ENCODE data around the gene SLC9A9. TPM values are rescaled to one million over a fixed set of nuclear protein-coding genes. Genes with fewer than 3 reads are reported as not detected.

The SLC9A9 gene
- polyA plus RNA-seq, 1 of the 3 experiments (the other 2 are of a cell fraction) = 0.05 TPM

- TF ChIP-seq, protein P1, sequence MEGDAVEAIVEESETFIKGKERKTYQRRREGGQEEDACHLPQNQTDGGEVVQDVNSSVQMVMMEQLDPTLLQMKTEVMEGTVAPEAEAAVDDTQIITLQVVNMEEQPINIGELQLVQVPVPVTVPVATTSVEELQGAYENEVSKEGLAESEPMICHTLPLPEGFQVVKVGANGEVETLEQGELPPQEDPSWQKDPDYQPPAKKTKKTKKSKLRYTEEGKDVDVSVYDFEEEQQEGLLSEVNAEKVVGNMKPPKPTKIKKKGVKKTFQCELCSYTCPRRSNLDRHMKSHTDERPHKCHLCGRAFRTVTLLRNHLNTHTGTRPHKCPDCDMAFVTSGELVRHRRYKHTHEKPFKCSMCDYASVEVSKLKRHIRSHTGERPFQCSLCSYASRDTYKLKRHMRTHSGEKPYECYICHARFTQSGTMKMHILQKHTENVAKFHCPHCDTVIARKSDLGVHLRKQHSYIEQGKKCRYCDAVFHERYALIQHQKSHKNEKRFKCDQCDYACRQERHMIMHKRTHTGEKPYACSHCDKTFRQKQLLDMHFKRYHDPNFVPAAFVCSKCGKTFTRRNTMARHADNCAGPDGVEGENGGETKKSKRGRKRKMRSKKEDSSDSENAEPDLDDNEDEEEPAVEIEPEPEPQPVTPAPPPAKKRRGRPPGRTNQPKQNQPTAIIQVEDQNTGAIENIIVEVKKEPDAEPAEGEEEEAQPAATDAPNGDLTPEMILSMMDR (IDR thresholded peaks at IDR 0.05) = no peak
- TF ChIP-seq FOSL2 (IDR thresholded peaks at IDR 0.05; ENCODE audit: borderline replicate concordance, low read depth) (no peak), SMC3 (IDR thresholded peaks at IDR 0.05; ENCODE audit: low read depth, low read length) (no peak), RCOR1 (IDR thresholded peaks at IDR 0.05; ENCODE audit: low read length) (no peak)
These were observed 63.8 kb downstream of the SLC9A9 start (continued) for GRCh38 chr3:143784446-143784845.

GRCh38 chr3:143783851-143784370 lies 64.4 kb downstream of the SLC9A9 start:
- no peak overlapping the region for H3K27ac ChIP-seq (ENCODE audit: low read depth in 2 of 2, low read length in 1 of 2)
- TF ChIP-seq SMC3 (IDR thresholded peaks at IDR 0.05; ENCODE audit: low read depth, low read length) (no peak), RCOR1 (IDR thresholded peaks at IDR 0.05; ENCODE audit: low read length) (no peak), POLR2AphosphoS5 (IDR thresholded peaks at IDR 0.05; ENCODE audit: low read depth, low read length) (no peak), NFIC (IDR thresholded peaks at IDR 0.05; ENCODE audit: borderline replicate concordance) (no peak)
- TF ChIP-seq, protein P2, sequence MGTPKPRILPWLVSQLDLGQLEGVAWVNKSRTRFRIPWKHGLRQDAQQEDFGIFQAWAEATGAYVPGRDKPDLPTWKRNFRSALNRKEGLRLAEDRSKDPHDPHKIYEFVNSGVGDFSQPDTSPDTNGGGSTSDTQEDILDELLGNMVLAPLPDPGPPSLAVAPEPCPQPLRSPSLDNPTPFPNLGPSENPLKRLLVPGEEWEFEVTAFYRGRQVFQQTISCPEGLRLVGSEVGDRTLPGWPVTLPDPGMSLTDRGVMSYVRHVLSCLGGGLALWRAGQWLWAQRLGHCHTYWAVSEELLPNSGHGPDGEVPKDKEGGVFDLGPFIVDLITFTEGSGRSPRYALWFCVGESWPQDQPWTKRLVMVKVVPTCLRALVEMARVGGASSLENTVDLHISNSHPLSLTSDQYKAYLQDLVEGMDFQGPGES (IDR thresholded peaks at IDR 0.05; ENCODE audit: low read depth, low read length) = no peak
- H2AFZ ChIP-seq (ENCODE audit: low read depth) = no peak overlapping the region
- H3K4me2 ChIP-seq = no peak overlapping the region
- no peaks in the 10 kb centered on the region for H3K9me3 ChIP-seq
- H3K4me3 ChIP-seq (ENCODE audit: low read depth in 2 of 2, low read length in 1 of 2) = no peak overlapping the region
- H3K27me3 ChIP-seq (ENCODE audit: insufficient read depth) = no peaks in the 10 kb centered on the region; the same call in 1 of the 2 replicates
- no peaks in the 10 kb centered on the region for H3F3A ChIP-seq (replicated peaks; ENCODE audit: insufficient read depth)
- no peak overlapping the region for H3K9ac ChIP-seq
- no peaks in the 10 kb centered on the region for H3K79me2 ChIP-seq (ENCODE audit: insufficient read depth)
- H3K4me1 ChIP-seq (ENCODE audit: control insufficient read depth in 1 of 2, insufficient read depth in 2 of 2, low read depth in 1 of 2, low read length in 1 of 2) = no peaks in the 10 kb centered on the region
- H3K9me2 ChIP-seq = no peaks in the 10 kb centered on the region
- no peak for DNase-seq
- WGBS (ENCODE audit: low lambda C conversion rate) = 2% methylated on average over 4 of the region's 4 CpGs
- H4K20me1 ChIP-seq (ENCODE audit: insufficient read depth) = no peaks in the 10 kb centered on the region
- POLR2A ChIA-PET = no interaction called here
- H3K36me3 ChIP-seq (replicated peaks in 1 of 2; ENCODE audit: control insufficient read depth in 1 of 2, insufficient read depth in 2 of 2, low read length in 1 of 2) = no peaks in the 10 kb centered on the region
- CTCF ChIA-PET = interaction anchor here (0.5 kb wide), 1 partner anchor 85 kb away, joined by 3 read pairs; no protein-coding TSS in a partner anchor

- POLR2A ChIA-PET = interaction anchor here (1.0 kb wide), 1 partner anchor 630 kb away, joined by 3 read pairs; no protein-coding TSS in a partner anchor
- H2AFZ ChIP-seq (ENCODE audit: low read depth) = 0 out of 2 replicates have a peak overlapping the region, but pooled peaks have one; percentile 12
- WGBS (ENCODE audit: low lambda C conversion rate) = 1% methylated on average over 4 of the region's 4 CpGs
- no peak for TF ChIP-seq USF2 (IDR thresholded peaks at IDR 0.05; ENCODE audit: borderline replicate concordance, low read depth, low read length)
- peak; percentile 19 for TF ChIP-seq SMC3 (IDR thresholded peaks at IDR 0.05; ENCODE audit: low read depth, low read length)
- no peak for TF ChIP-seq USF1 (IDR thresholded peaks at IDR 0.05; ENCODE audit: borderline replicate concordance, low read depth)
- TF ChIP-seq, protein P3, sequence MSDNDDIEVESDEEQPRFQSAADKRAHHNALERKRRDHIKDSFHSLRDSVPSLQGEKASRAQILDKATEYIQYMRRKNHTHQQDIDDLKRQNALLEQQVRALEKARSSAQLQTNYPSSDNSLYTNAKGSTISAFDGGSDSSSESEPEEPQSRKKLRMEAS (IDR thresholded peaks at IDR 0.05; ENCODE audit: low read depth) = no peak
- TF ChIP-seq, protein P4, sequence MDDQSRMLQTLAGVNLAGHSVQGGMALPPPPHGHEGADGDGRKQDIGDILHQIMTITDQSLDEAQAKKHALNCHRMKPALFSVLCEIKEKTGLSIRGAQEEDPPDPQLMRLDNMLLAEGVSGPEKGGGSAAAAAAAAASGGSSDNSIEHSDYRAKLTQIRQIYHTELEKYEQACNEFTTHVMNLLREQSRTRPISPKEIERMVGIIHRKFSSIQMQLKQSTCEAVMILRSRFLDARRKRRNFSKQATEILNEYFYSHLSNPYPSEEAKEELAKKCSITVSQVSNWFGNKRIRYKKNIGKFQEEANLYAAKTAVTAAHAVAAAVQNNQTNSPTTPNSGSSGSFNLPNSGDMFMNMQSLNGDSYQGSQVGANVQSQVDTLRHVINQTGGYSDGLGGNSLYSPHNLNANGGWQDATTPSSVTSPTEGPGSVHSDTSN (IDR thresholded peaks at IDR 0.05) = no peak
- TF ChIP-seq TEAD4 (IDR thresholded peaks at IDR 0.05; ENCODE audit: borderline replicate concordance, insufficient read depth) = no peak
- TF ChIP-seq RAD21 (IDR thresholded peaks at IDR 0.05; ENCODE audit: low read length) = peak; percentile 52
- no peak for TF ChIP-seq EP300 (IDR thresholded peaks at IDR 0.05; ENCODE audit: borderline replicate concordance in 1 of 2, low read depth in 1 of 2, low read length in 1 of 2)
- TF ChIP-seq, protein P1 (IDR thresholded peaks at IDR 0.05) = peak; percentile 65
- no peak for TF ChIP-seq GABPA (IDR thresholded peaks at IDR 0.05; ENCODE audit: low read depth)
These were observed 72.8 kb downstream of the SLC9A9 start for GRCh38 chr3:143775459-143775858.

More at GRCh38 chr3:143775459-143775858, 72.8 kb downstream of the SLC9A9 start:
- Histone ChIP-seq H3K4me1 (ENCODE audit: control insufficient read depth in 1 of 2, insufficient read depth in 2 of 2, low read depth in 1 of 2, low read length in 1 of 2) (no peaks in the 10 kb centered on the region), H3K79me2 (ENCODE audit: insufficient read depth) (no peaks in the 10 kb centered on the region), H3K4me3 (ENCODE audit: low read depth in 2 of 2, low read length in 1 of 2) (no peak overlapping the region; a peak in 1 of 4 replicates), H3K9me3 (no peaks in the 10 kb centered on the region), H3K27me3 (ENCODE audit: insufficient read depth) (peaks cover 5% of the 10 kb centered on the region; the same call in 1 of the 2 replicates), H4K20me1 (ENCODE audit: insufficient read depth) (no peaks in the 10 kb centered on the region), H3K36me3 (replicated peaks in 1 of 2; ENCODE audit: control insufficient read depth in 1 of 2, insufficient read depth in 2 of 2, low read length in 1 of 2) (no peaks in the 10 kb centered on the region), H3K9ac (no peak overlapping the region), H3F3A (replicated peaks; ENCODE audit: insufficient read depth) (no peaks in the 10 kb centered on the region), H3K4me2 (no peak overlapping the region), H3K9me2 (no peaks in the 10 kb centered on the region), H3K27ac (ENCODE audit: low read depth in 2 of 2, low read length in 1 of 2) (no peak overlapping the region)
- CTCF ChIA-PET = interaction anchor here (0.6 to 0.9 kb wide), 2 partner anchors 186 to 421 kb away, joined by 3 read pairs; no protein-coding TSS in a partner anchor
- peak; percentile 33 for DNase-seq

All from SK-N-SH (cell line).